ENCODE results near the gene PPP2R3B.
"Not testable (repeated sequence)": the region's sequence is repeated elsewhere in the genome, so short reads cannot be mapped to it uniquely, and the experiment has no call there.

Gene PPP2R3B

DNA sequence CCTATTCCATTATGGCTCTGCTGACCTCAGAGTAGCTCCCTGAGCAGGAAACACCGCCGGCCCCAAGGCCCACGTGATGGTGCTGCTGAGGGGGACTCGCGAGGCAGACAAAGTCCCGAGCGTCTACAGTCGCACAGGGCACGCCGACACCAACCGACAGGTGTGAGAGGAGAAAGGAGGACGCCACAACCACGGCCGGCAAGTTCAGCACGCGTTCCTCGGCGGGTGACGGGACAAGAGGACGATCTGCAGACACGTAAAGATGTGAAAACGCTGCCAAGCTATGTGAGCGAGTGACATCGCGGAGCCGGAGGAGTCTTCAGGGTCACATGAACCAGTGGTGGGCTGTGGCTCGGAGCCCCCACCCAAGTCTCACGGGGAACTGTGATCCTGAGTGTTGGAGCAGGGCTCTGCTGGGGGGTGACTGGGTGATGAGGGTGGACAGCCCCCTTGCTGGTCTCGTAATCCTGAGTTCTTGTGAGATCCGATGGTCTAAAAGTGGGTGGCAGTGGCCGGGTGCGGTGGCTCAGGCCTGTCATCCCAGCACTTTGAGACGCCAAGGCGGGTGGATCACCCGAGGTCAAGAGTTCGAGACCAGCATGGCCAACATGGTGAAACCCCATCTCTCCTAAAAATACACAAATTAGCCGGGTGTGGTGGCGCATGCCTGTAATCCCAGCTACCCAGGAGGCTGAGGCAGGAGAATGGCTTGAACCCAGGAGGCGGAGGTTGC lies 34.0 kb downstream of the PPP2R3B start:
- DNase-seq = no peak

DNA sequence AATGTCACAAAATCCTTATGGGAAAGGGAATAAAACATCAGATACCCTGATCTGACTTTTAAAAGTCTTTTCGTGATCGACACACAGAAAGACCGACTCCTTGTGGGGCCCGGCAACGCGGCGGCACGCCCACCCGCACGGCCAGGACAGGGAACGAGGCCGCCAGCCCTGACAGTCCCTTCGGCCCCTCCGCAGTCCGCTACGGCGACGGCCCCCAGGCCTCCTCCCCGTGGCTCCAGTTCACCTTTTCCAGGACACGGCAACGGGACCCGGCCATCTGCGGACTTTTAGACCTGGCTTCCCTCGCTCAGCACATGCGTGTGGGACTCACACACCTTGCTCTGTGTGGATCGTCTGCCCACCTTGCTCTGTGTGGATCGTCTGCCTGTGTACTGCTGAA lies 34.5 kb downstream of the PPP2R3B start:
- no peak for DNase-seq

GRCh38 chrX:351736-352135 lies 35.0 kb downstream of the PPP2R3B start:
- no peak for DNase-seq

DNA sequence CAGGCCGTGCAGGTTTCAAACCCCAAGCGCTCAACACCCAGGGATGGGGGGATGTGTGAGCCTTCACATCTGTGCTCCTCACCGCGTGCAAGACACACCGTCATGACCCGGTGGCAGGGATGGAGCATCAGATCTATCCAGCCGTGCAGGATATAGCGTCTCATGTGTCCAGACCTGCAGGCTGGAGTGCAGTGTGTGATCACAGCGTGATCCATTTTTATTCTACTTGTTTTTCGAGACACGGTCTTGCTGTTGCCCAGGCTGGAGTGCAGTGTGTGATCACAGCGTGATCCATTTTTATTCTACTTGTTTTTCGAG lies 35.4 kb downstream of the PPP2R3B start:
- DNase-seq = not testable (repeated sequence)

DNA sequence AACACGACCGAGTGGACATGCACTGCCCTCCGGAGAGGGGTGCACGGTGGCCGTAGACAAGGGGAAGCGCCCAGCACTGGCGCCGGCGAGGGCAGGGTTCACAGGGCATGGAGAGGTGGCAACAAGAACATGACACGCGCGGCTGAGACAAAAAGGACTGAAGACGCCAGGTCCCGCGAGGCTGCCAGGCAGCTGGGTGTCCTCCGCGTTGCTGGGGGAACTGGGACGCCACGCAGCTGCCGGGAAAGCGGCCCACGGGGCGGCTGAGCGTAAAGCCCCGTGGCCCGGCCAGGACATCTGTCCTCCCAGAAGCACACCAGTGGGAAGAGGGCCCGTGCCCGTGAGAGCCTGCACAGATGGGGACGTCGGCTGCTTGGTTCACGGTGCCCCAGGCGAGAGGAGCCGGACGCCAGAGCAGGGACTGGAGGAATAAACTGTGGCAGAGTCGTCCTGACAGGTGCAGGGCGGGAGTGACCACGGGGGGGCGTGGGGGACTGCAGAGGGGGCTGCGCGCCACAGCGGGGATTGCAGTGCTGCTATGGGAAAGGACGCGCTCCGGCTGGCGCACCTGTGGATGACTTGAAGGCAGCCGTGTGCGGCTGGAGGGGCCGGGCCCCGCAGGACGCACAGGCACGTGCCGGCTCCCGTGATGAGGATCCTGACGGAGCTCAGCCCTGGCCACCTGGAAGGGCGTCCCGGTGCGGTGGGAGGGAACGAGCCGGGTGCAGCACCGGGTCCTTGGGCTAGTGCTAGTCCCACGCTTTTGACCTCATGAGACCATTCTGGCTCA lies 36.0 kb downstream of the PPP2R3B start:
- no peak for DNase-seq

- DNase-seq = no peak
Measured at GRCh38 chrX:350148-350533, 36.6 kb downstream of the PPP2R3B start.

- DNase-seq = no peak
Measured at GRCh38 chrX:349702-350101, 37.0 kb downstream of the PPP2R3B start.

GRCh38 chrX:349196-349595 lies 37.5 kb downstream of the PPP2R3B start:
- no peak for DNase-seq

DNA sequence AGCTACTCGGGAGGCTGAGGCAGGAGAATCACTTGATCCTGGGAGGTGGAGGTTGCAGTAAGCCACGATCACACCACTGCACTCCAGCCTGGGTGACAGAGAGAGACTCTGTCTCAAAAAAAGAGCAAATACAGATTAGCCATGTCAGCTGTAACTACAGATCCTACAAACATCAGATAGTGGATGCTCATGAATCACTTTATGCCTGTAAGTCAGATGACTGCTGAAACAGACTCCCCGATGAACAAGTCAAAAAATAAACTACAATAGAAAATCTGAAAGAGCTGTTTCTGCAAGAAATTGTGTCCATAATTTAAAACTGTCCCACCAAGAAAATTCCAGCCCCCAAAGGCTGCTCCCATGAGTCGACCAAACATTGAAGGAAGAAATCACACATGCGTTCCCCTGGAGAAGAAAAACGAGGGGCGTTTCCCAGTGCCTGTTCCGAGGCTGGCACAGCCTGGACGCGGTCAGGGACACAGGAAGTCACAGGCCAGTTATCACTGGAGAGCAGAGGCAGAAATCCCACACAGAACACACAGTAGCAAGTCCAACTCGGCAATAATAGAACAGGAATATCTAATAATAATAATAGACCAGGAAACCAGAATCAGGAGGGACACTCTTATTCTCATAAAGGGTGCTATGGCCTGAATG lies 38.1 kb downstream of the PPP2R3B start:
- DNase-seq = no peak

GRCh38 chrX:347351-348117 lies 39.2 kb downstream of the PPP2R3B start:
- DNase-seq = no peak

DNA sequence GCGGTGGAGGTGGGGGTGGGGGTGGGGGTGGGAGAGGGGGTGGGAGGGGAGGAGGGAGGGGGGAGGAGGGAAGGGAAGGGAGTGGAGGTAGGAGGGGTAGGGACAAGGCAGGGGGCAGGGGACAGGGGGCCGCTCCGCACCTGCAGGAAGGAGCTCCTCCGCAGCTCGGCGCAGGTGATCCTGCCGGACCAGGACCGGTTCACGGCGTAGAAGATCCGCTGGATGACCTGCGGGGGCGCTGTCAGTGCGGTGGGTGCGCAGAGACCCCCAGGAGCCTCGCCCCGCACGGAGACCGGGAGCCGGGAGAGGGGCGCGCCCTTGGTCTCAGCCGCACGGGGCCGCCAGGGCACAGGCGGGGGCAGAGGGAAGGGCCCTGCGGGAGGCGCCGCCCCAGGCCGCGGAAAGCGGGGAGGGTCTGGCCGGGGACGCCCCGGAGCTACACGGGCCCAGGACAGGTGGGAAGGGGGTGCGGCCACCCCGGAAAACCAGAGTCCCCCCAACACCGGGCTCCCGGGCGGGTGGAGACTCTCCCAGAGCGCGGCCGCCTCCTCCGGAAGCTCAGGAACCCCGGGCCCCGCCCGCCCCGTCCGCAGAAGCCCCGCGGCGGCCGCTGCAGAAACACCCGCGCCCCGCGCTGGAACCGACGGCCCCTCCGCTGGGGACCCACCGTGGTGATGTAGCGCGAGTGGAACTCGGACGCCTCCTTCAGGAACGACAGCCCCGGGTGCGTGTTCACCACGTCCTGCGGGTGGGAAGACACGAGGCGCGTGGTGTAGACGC lies 40.5 kb downstream of the PPP2R3B start:
- DNase-seq = no peak

DNA sequence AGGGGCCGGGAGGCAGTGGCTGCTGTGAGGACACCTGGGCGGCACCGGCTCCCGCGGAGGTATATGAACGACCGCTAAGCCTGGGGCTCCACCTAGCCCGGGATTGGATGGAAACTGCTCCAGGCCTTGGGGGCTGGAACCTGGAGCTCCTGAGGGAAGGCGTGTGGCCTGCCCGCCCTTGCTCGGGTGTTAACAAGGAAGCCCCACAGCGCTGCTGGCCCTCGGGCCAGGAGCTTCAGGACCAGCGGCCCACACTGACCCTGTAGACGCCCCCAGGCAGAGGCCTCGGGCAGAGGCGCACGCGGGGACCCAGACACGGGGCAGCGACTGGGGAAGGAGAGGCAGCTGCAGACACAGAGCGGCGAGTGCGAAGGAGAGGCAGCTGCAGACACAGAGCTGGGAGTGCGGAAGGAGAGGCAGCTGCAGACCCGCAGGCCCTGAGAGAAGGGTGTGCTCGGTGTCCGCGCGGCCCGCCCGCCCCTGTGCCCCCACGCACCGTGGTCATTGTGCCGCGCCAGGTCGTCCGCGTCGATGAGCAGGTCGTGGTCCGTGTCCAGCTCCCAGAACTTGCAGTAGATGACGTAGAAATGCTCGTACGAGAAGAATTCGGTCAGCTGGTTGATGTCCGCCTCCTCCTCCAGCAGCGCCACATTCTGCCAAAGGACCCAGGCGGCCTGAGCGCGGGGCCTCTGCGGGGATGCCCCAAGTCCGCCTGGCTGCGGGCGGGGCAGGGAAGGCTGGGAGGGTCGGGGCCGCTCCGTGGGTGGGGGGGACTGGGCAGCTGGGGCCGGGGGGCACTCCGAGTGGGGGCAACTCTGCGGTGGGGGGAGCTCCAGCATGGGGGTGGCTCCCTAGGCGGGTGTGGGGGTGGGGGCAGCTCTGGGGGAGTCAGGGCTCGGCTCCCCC lies 41.4 kb downstream of the PPP2R3B start:
- DNase-seq = no peak

- no peak for DNase-seq
Measured at GRCh38 chrX:344371-344901, 42.3 kb downstream of the PPP2R3B start.

- no peak for DNase-seq
Measured at GRCh38 chrX:341541-342101, 45.1 kb downstream of the PPP2R3B start.

DNA sequence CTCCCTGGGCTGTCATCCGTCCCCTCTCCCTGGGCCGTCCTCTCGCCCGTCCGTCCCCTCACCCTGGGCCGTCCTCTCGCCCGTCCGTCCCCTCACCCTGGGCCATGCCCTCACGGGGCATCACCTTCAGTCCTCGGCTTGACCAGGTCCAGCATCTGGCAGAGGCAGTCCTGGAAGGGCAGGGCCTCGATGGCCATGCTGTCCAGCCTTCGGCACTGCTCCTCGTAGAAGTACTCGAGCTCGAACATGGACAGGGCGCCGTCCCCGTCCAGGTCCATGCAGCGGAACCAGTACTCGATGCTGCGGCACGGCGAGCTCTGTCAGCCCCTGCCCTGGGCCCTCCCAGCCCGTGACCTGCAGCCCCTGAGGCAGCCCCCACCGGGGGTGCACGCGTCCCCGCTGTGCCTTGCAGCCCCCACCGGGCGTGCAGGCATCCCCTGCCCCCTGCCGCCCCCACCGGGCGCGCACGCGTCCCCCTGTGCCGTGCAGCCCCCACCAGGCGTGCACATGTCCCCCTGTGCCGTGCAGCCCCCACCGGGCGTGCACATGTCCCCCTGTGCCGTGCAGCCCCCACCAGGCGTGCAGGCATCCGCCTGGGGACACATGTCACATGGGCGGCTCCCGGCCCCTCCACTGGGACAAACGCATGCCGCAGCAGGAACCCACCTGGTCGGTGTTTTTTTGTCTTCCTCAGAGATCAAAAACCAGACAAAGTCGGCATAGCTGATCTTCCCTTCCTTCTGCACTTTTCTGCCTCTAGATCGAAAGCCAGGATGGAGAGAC lies 45.9 kb downstream of the PPP2R3B start:
- no peak for DNase-seq

DNA sequence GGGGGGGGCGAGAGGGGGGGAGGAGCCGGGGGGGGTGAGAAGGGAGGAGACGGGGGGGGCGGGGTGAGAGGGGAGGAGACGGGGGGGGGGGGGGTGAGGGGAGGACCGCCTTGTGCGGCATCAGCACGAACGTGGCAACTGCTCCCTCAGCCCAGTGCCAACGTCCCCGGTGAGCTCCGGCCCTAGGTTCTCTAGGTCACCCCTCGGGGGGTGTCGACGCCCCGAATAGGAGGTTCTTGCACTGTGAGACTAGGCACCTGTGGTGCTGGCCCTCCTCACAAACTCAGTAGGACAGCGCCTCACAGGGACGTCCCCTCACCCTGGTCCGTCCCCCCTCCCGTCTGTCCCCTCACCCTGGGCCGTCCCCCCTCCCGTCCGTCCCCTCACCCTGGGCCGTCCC lies 46.6 kb downstream of the PPP2R3B start:
- no peak for DNase-seq

DNA sequence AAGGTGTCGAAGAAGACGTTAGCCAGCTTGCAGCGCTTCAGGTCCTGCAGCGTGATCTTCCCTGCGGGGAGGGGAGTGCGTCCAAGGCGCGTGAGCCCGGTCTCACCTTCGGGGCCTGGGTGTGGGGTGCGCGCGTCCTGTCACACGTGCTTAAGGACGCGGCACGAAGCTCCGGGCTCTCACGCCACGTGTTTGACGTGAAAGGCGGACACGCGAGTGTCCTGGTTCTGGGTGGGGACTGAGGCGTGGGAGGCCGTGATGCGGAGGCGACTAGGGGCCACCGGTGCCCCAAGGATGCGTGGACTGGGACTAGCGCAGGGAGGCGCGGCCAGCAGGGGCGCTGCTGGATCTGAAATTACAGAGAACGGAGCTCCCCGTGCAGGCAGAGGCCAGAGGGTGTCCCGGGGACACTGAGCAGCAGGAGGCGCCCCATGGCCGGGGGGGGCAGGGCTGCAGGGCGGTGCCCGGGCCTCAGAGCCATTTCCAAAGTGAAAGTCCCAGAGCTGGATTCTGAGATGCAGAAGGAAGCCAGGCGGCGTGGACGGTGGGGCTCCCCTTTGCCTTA lies 47.8 kb downstream of the PPP2R3B start:
- no peak for DNase-seq

GRCh38 chrX:338281-338835 lies 48.3 kb downstream of the PPP2R3B start:
- no peak for DNase-seq

GRCh38 chrX:337331-337831 lies 49.3 kb downstream of the PPP2R3B start:
- no peak for DNase-seq
